H9 (cell line): ENCODE measurements around the gene TEX22. TPM values are rescaled to one million over a fixed set of nuclear protein-coding genes. Genes with fewer than 3 reads are reported as not detected.
A peak's percentile ranks its signal among the peaks of the same experiment; 100 is the strongest.

Experiments used
- DNase-seq: peaks from one replicate; pipeline ENCODE4 v3.0.0-alpha.2; 2017
- H2AFZ ChIP-seq: one replicate; pipeline ENCODE4 v1.6.1; 2013; ENCODE audit warnings: mild to moderate bottlenecking, low read length, control low read depth, moderate library complexity
- H2AK5ac ChIP-seq: 2 replicates; pipeline ENCODE4 v1.6.1; 2013; ENCODE audit warnings: low read length, control low read depth, mixed read lengths; ENCODE audit not compliant: insufficient read length
- H2BK120ac ChIP-seq: one replicate; pipeline ENCODE4 v1.6.1; 2013; ENCODE audit warnings: low read depth, mild to moderate bottlenecking, low read length, control low read depth, inconsistent platforms; ENCODE audit not compliant: poor library complexity, severe bottlenecking
- H2BK12ac ChIP-seq: 2 replicates; pipeline ENCODE4 v1.6.1; 2013; ENCODE audit warnings: low read length, control low read depth, mixed read lengths, low read depth; ENCODE audit not compliant: insufficient read length
- H2BK15ac ChIP-seq: 2 replicates; pipeline ENCODE4 v1.6.1; 2013; ENCODE audit warnings: low read depth, low read length, control low read depth
- H2BK20ac ChIP-seq: one replicate; pipeline ENCODE4 v1.6.1; 2013; ENCODE audit warnings: low read depth, mild to moderate bottlenecking, low read length, control low read depth, inconsistent platforms; ENCODE audit not compliant: poor library complexity, severe bottlenecking
- H2BK5ac ChIP-seq: 2 replicates; pipeline ENCODE4 v1.6.1; 2013; ENCODE audit warnings: low read length, control low read depth, mixed read lengths; ENCODE audit not compliant: insufficient read length
- H3K14ac ChIP-seq: 2 replicates; pipeline ENCODE4 v1.6.1; 2013; ENCODE audit warnings: low read length, control low read depth; ENCODE audit not compliant: insufficient read depth
- H3K18ac ChIP-seq: 2 replicates; pipeline ENCODE4 v1.6.1; 2013; ENCODE audit warnings: low read depth, mild to moderate bottlenecking, mixed read lengths, low read length, control low read depth; ENCODE audit not compliant: insufficient read length
- H3K23ac ChIP-seq: 2 replicates; pipeline ENCODE4 v1.6.1; 2013; ENCODE audit warnings: low read length, control low read depth, mixed read lengths, low read depth; ENCODE audit not compliant: insufficient read length
- H3K23me2 ChIP-seq: 2 replicates; pipeline ENCODE4 v1.6.1; 2013; ENCODE audit warnings: low read depth, mild to moderate bottlenecking, mixed read lengths, low read length, control low read depth; ENCODE audit not compliant: insufficient read length, poor library complexity, severe bottlenecking
- H3K27ac ChIP-seq: 2 replicates; pipeline ENCODE4 v1.5.1; 2013; ENCODE audit warnings: low read length, control low read depth, mixed read lengths, low read depth; ENCODE audit not compliant: insufficient read length
- H3K27me3 ChIP-seq: 2 replicates; pipeline ENCODE4 v1.6.1; 2013; ENCODE audit warnings: low read length, control low read depth, inconsistent platforms; ENCODE audit not compliant: insufficient read depth
- H3K4ac ChIP-seq: 2 replicates; pipeline ENCODE4 v1.6.1; 2013; ENCODE audit warnings: low read depth, mild to moderate bottlenecking, control low read depth, inconsistent platforms, low read length, moderate library complexity
- H3K4me1 ChIP-seq: 2 replicates; pipeline ENCODE4 v1.6.1; 2013; ENCODE audit warnings: low read length, control low read depth, inconsistent platforms; ENCODE audit not compliant: insufficient read depth
- H3K4me2 ChIP-seq: 2 replicates; pipeline ENCODE4 v1.6.1; 2013; ENCODE audit warnings: low read length, control low read depth, mixed read lengths; ENCODE audit not compliant: insufficient read length, insufficient read depth
- H3K56ac ChIP-seq: 2 replicates; pipeline ENCODE4 v1.6.1; 2013; ENCODE audit warnings: low read depth, mild to moderate bottlenecking, mixed read lengths, low read length, control low read depth; ENCODE audit not compliant: insufficient read length
- H3K79me1 ChIP-seq: 2 replicates; pipeline ENCODE4 v1.6.1; 2013; ENCODE audit warnings: low read depth, mild to moderate bottlenecking, moderate library complexity, low read length, control low read depth, inconsistent platforms; ENCODE audit not compliant: insufficient read depth, poor library complexity, severe bottlenecking
- H3K79me2 ChIP-seq: 2 replicates; pipeline ENCODE4 v1.6.1; 2013; ENCODE audit warnings: low read length, control low read depth, inconsistent platforms; ENCODE audit not compliant: insufficient read depth
- H3K9ac ChIP-seq: 2 replicates; pipeline ENCODE4 v1.6.1; 2013; ENCODE audit warnings: low read length, control low read depth, mixed read lengths; ENCODE audit not compliant: insufficient read length; ENCODE audit errors: extremely low read depth
- H3K9me3 ChIP-seq: one replicate; pipeline ENCODE4 v1.6.1; 2013; ENCODE audit warnings: low read depth, low read length, inconsistent platforms; ENCODE audit not compliant: control insufficient read depth
- H3T11ph ChIP-seq: one replicate; pipeline ENCODE4 v1.6.1; 2013; ENCODE audit warnings: mild to moderate bottlenecking, low read length, control low read depth, inconsistent platforms
- H4K20me1 ChIP-seq: one replicate; pipeline ENCODE4 v1.6.1; 2013; ENCODE audit not compliant: control insufficient read depth, insufficient read length, insufficient read depth
- H4K5ac ChIP-seq: 2 replicates; pipeline ENCODE4 v1.6.1; 2013; ENCODE audit warnings: low read depth, mild to moderate bottlenecking, mixed read lengths, low read length, control low read depth; ENCODE audit not compliant: insufficient read length
- H4K8ac ChIP-seq: replicated peaks from 2 replicates; pipeline ENCODE4 v1.6.1; 2013; ENCODE audit warnings: low read length, control low read depth, mixed read lengths, low read depth; ENCODE audit not compliant: insufficient read length
- H4K91ac ChIP-seq: 2 replicates; pipeline ENCODE4 v1.6.1; 2013; ENCODE audit warnings: low read depth, mild to moderate bottlenecking, moderate library complexity, mixed read lengths, low read length, control low read depth; ENCODE audit not compliant: insufficient read length
- H3K27ac Mint-ChIP-seq, 3 experiments: 2 replicates in 2 of 3; 3 replicates in 1 of 3; pipeline ENCODE4 v1.8.0; 2020 to 2021; ENCODE audit warnings: mixed read lengths in 3 of 3, mild to moderate bottlenecking in 1 of 3, moderate library complexity in 1 of 3
- H3K27me3 Mint-ChIP-seq: 2 replicates; pipeline ENCODE4 v1.8.0; 2021; ENCODE audit warnings: low read depth, mild to moderate bottlenecking, moderate library complexity, mixed read lengths
- H3K36me3 Mint-ChIP-seq, 3 experiments: 2 replicates in 2 of 3; 3 replicates in 1 of 3; pipeline ENCODE4 v1.8.0; 2020 to 2021; ENCODE audit warnings: low read depth in 3 of 3, mixed read lengths in 3 of 3; ENCODE audit not compliant: insufficient read depth in 1 of 3
- H3K4me1 Mint-ChIP-seq, 2 experiments: 2 replicates each; pipeline ENCODE4 v1.8.0; 2020; ENCODE audit warnings: mixed read lengths in 2 of 2
- H3K4me3 Mint-ChIP-seq, 2 experiments: 2 replicates in 1 of 2; 3 replicates in 1 of 2; pipeline ENCODE4 v1.8.0; 2020 to 2021; ENCODE audit warnings: mild to moderate bottlenecking in 2 of 2, mixed read lengths in 2 of 2, moderate library complexity in 1 of 2
- H3K9me3 Mint-ChIP-seq, 2 experiments: 2 replicates in 1 of 2; 3 replicates in 1 of 2; pipeline ENCODE4 v1.8.0; 2020; ENCODE audit warnings: mild to moderate bottlenecking in 2 of 2, mixed read lengths in 2 of 2, moderate library complexity in 1 of 2
- WGBS: extraction: QIAGEN DNeasy Blood & Tissue Kit; methylation state at CpG from one replicate; pipeline ENCODE4 v1.1.7; 2013; ENCODE audit warnings: missing lambda C conversion rate, low lambda C conversion rate, mixed read lengths; ENCODE audit not compliant: insufficient read length; ENCODE audit errors: extremely low coverage; 5-methylcytosine and 5-hydroxymethylcytosine counted together
- total RNA-seq: library from RNA; stranded (reverse); gene quantifications from 2 replicates; pipeline ENCODE4 v1.2.1, GENCODE V29; 2021
- TF ChIP-seq, protein P1 (sequence below): fragments of 200-600 bp; sonication (generic); conservative IDR thresholded peaks from 3 replicates; pipeline ENCODE4 v1.8.0; 2021; ENCODE audit warnings: antibody characterized with exemption, mild to moderate bottlenecking

The TEX22 gene
- total RNA-seq, 1 experiment from 2014 or later: 0.83 TPM

DNA sequence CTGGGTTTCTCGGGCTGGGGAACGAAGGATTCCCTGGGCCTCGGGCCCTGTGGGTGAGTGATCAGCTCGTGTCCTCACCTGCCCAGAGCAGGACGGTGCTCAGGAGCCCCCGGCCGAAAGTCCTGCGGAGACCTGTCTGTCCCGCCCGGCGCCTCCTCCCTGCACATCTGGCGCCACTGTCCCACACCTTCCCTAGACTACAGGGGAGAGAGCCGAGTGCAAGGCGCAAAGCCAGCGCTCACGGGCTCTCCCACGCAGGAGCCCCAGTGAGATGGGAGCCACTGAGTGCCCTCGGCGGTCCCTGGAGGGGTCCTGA, 13.1 kb upstream of the TEX22 start:
- no peak overlapping the region for H3K9ac ChIP-seq
- peaks cover 10 to 20% (median 18%) of the 10 kb centered on the region in 3 experiments; a peak in 6 of 7 replicates for H3K36me3 Mint-ChIP-seq

More for the DNA sequence above, 13.1 kb upstream of the TEX22 start:
- TF ChIP-seq, protein P1, sequence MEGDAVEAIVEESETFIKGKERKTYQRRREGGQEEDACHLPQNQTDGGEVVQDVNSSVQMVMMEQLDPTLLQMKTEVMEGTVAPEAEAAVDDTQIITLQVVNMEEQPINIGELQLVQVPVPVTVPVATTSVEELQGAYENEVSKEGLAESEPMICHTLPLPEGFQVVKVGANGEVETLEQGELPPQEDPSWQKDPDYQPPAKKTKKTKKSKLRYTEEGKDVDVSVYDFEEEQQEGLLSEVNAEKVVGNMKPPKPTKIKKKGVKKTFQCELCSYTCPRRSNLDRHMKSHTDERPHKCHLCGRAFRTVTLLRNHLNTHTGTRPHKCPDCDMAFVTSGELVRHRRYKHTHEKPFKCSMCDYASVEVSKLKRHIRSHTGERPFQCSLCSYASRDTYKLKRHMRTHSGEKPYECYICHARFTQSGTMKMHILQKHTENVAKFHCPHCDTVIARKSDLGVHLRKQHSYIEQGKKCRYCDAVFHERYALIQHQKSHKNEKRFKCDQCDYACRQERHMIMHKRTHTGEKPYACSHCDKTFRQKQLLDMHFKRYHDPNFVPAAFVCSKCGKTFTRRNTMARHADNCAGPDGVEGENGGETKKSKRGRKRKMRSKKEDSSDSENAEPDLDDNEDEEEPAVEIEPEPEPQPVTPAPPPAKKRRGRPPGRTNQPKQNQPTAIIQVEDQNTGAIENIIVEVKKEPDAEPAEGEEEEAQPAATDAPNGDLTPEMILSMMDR: no peak
- Histone ChIP-seq H2BK120ac (no peak overlapping the region), H3K27ac (no peak overlapping the region), H2BK5ac (no peak overlapping the region), H3K9me3 (no peaks in the 10 kb centered on the region), H2BK12ac (no peak overlapping the region), H3K56ac (no peak overlapping the region), H4K20me1 (no peaks in the 10 kb centered on the region), H4K91ac (no peak overlapping the region), H3K79me1 (no peaks in the 10 kb centered on the region), H3K27me3 (no peaks in the 10 kb centered on the region), H2BK15ac (no peak overlapping the region), H3T11ph (no peak overlapping the region), H2AFZ (no peak overlapping the region), H3K14ac (no peak overlapping the region), H3K23me2 (no peaks in the 10 kb centered on the region), H4K8ac (no peak overlapping the region), H4K5ac (no peak overlapping the region), H3K4ac (no peak overlapping the region), H3K18ac (no peak overlapping the region), H3K23ac (no peak overlapping the region), H2AK5ac (no peak overlapping the region), H3K4me2 (no peak overlapping the region), H3K4me1 (no peaks in the 10 kb centered on the region), H3K79me2 (no peaks in the 10 kb centered on the region), H2BK20ac (no peak overlapping the region)
- H3K27me3 Mint-ChIP-seq: no peaks in the 10 kb centered on the region
- H3K9me3 Mint-ChIP-seq: no peaks in the 10 kb centered on the region
- DNase-seq: peak; percentile 27
- H3K4me1 Mint-ChIP-seq: no peaks in the 10 kb centered on the region
- H3K4me3 Mint-ChIP-seq: no peak overlapping the region
- no CpG with 5 or more reads among the region's 19 CpGs for WGBS
- H3K27ac Mint-ChIP-seq: no peak overlapping the region; a peak in 1 of 7 replicates
